Pancreas (tissue), 10 donors: Measurements from ENCODE around the gene SNRPA. TPM values are rescaled to one million over a fixed set of nuclear protein-coding genes. Genes with fewer than 3 reads are reported as not detected.

Source experiments
- ATAC-seq, 4 donors: fragments of 200-7000 bp; cut with Tn5 transposase; one replicate each; pipeline versions ENCODE4 v1.8.0 to v1.9.1; 2020; ENCODE audit warnings: mild to moderate bottlenecking in 4 of 4, moderate library complexity in 4 of 4
- DNase-seq, 6 donors: peaks; one replicate each; pipeline ENCODE4 v3.0.0-alpha.2; 2020
- FAIRE-seq: peaks from 2 replicates; lab custom pipeline; 2012; peaks lifted over from hg19 to GRCh38; lab: Jason Lieb, UNC
- H3K27ac ChIP-seq, 4 donors: fragments of 200-600 bp; sonication (generic); 1 replicate in 3 of 4; 2 replicates in 1 of 4; pipeline versions ENCODE4 v1.5.0 to v1.8.0; 2020
- H3K27me3 ChIP-seq, 4 donors: fragments of 200-600 bp; one replicate each; pipeline ENCODE4 v1.8.0; 2021
- H3K36me3 ChIP-seq, 3 donors: fragments of 200-600 bp; sonication (generic) in 1 of 3; one replicate each; pipeline versions ENCODE4 v1.5.0 to v1.8.0; 2020 to 2021
- H3K4me1 ChIP-seq, 3 donors: fragments of 200-600 bp; one replicate each; pipeline ENCODE4 v1.8.0; 2021
- H3K4me3 ChIP-seq, 4 donors: fragments of 200-600 bp; sonication (generic) in 2 of 4; one replicate each; pipeline versions ENCODE4 v1.5.0 to v1.8.0; 2020 to 2021
- H3K9me3 ChIP-seq, 4 donors: fragments of 200-600 bp; one replicate each; pipeline ENCODE4 v1.8.0; 2021
- CTCF ChIP-seq, 4 donors: fragments of 200-600 bp; sonication (generic) in 3 of 4; IDR thresholded peaks; one replicate each; pipeline versions ENCODE4 v1.5.0 to v1.8.0; 2021; ENCODE audit warnings: antibody characterized with exemption in 4 of 4
- WGBS, 2 donors: extraction: QIAGEN DNeasy Blood & Tissue Kit; methylation state at CpG; one replicate each; pipeline ENCODE4 v1.1.7; 2013; 5-methylcytosine and 5-hydroxymethylcytosine counted together
- intact Hi-C, 3 donors: fragments of 100-400 bp; cut with DNase I; formaldehyde crosslinking; loops; one replicate each; pipeline versions ENCODE4 v1.11.1 to v1.14.2; 2022
- polyA plus RNA-seq, 2 donors: library from polyadenylated mRNA; stranded (reverse); fragments of 200-250 nt; gene quantifications; one replicate each; pipeline ENCODE4 v1.2.3, GENCODE V29; 2013
- total RNA-seq, 6 donors: library from RNA; stranded (reverse); fragmentation: NEBNext Ultra II Directional in 4 of 6; extraction: Animal tissue kit (Norgen Biotek cat#: 25700) in 4 of 6; gene quantifications; one replicate each; pipeline versions ENCODE4 v1.2.1 to v1.2.4, GENCODE V29; 2021 to 2023
- donor health status: healthy with polysubstance abuse.
- donor health status: DM: no; HTN: no; CAD: no; lungs with moderate emphysema.
- donor health status: DM: no; HTN: no; CAD: no.
- donor health status: control.
- donor health status: control.
- donor health status: Bipolar disorder and iron deficiency.
- donor health status: DM: yes; HTN: yes; CAD: no.
- donor health status: DM: no; HTN: no; CAD: no.
- donor health status: DM: no; HTN: no; CAD: no.
- donor health status: DM: yes; HTN: yes; CAD: no.

SNRPA gene
- total and polyA plus RNA-seq, 8 donors: 18.9 to 33.0 (median 26.3) TPM

- Histone ChIP-seq H3K4me1 (peaks cover 41 to 66% (median 55%) of the 10 kb centered on the region in 3 donors), H3K27ac (peak overlapping the region in 3 of 4 donors; percentile 22 to 68 (median 53)), H3K36me3 (no peaks in the 10 kb centered on the region), H3K27me3 (no peaks in the 10 kb centered on the region), H3K9me3 (no peaks in the 10 kb centered on the region), H3K4me3 (peak overlapping the region in 1 of 4 donors; percentile 11)
- no peak for TF ChIP-seq CTCF (IDR thresholded peaks at IDR 0.05)
- FAIRE-seq: no peak
- intact Hi-C loops: no loop called here
- no peak for ATAC-seq
- DNase-seq: peak in 3 of 6 donors; percentile 29 to 74 (median 57)
- WGBS, 2 donors: 28 to 37% methylated on average over 11 of the region's 11 CpGs
These were observed 51.5 kb downstream of the SNRPA start for GRCh38 chr19:40802300-40803169.

GRCh38 chr19:40803170-40803856 is 52.3 kb downstream of the SNRPA start:
- Histone ChIP-seq H3K27ac (peak overlapping the region; percentile 13 to 68 (median 44)), H3K4me1 (peaks cover 41 to 62% (median 49%) of the 10 kb centered on the region in 3 donors), H3K36me3 (no peaks in the 10 kb centered on the region), H3K4me3 (peak overlapping the region in 1 of 4 donors; percentile 11), H3K27me3 (no peaks in the 10 kb centered on the region), H3K9me3 (no peaks in the 10 kb centered on the region)
- no peak for FAIRE-seq
- no peak for ATAC-seq
- TF ChIP-seq CTCF (IDR thresholded peaks at IDR 0.05): no peak
- WGBS, 2 donors: 52% methylated on average over 9 of the region's 9 CpGs
- intact Hi-C loops: no loop called here
- DNase-seq: no peak

GRCh38 chr19:40803857-40804782 is 53.1 kb downstream of the SNRPA start:
- H3K27me3 ChIP-seq: no peaks in the 10 kb centered on the region
- H3K36me3 ChIP-seq: no peaks in the 10 kb centered on the region
- no peak for TF ChIP-seq CTCF (IDR thresholded peaks at IDR 0.05)
- H3K9me3 ChIP-seq: no peaks in the 10 kb centered on the region
- H3K4me3 ChIP-seq: no peak overlapping the region
- FAIRE-seq: no peak
- H3K4me1 ChIP-seq: peaks cover 41 to 62% (median 49%) of the 10 kb centered on the region in 3 donors
- peak in 5 of 6 donors; percentile 70 to 85 (median 74) for DNase-seq
- intact Hi-C loops: no loop called here
- peak overlapping the region; percentile 13 to 68 (median 44) for H3K27ac ChIP-seq
- ATAC-seq: peak in 3 of 4 donors; percentile 11 to 22 (median 18)
- 49 to 58% methylated on average over 6 of the region's 6 CpGs for WGBS, 2 donors

GRCh38 chr19:40804783-40805242 is 53.8 kb downstream of the SNRPA start:
- intact Hi-C loops: no loop called here
- no peak for FAIRE-seq
- ATAC-seq: peak in 3 of 4 donors; percentile 14 to 21 (median 17)
- H3K36me3 ChIP-seq: no peaks in the 10 kb centered on the region
- DNase-seq: no peak
- no peaks in the 10 kb centered on the region for H3K9me3 ChIP-seq
- TF ChIP-seq CTCF (IDR thresholded peaks at IDR 0.05): no peak
- peak overlapping the region; percentile 22 to 68 (median 38) for H3K27ac ChIP-seq
- WGBS, 2 donors: 11 to 15% methylated on average over 7 of the region's 7 CpGs
- H3K4me3 ChIP-seq: no peak overlapping the region
- no peaks in the 10 kb centered on the region for H3K27me3 ChIP-seq
- peaks cover 41 to 62% (median 49%) of the 10 kb centered on the region in 3 donors for H3K4me1 ChIP-seq
